HepG2 (cell line): ENCODE measurements around the gene FRMD4A. TPM values are rescaled to one million over a fixed set of nuclear protein-coding genes. Genes with fewer than 3 reads are reported as not detected.

Experiments used
- ADNP ChIP-seq: sonication (generic); formaldehyde crosslinking; IDR thresholded peaks from 2 replicates; pipeline ENCODE4 v1.4.0; 2020; ENCODE audit warnings: missing genetic modification reagents
- ATF7 ChIP-seq, 2 experiments: fragments of 450-650 bp in 1 of 2; sonication (generic) in 1 of 2; formaldehyde crosslinking in 1 of 2; IDR thresholded peaks; 2 replicates each; pipeline versions ENCODE4 v1.4.0 to v1.6.1; 2016 to 2020; ENCODE audit warnings: antibody characterized with exemption in 1 of 2, mild to moderate bottlenecking in 1 of 2, missing genetic modification reagents in 1 of 2
- CREB1 ChIP-seq, 2 experiments: fragments of 450-650 bp in 1 of 2; IDR thresholded peaks; 2 replicates each; pipeline ENCODE4 v1.6.1; 2016 to 2017; ENCODE audit warnings: control low read depth in 1 of 2, mild to moderate bottlenecking in 1 of 2, missing compliant biosample characterization in 1 of 2, missing genetic modification characterization in 1 of 2
- EEA1 ChIP-seq: sonication (generic); formaldehyde crosslinking; IDR thresholded peaks from 2 replicates; pipeline ENCODE4 v1.5.1; 2020; ENCODE audit warnings: mild to moderate bottlenecking, missing genetic modification reagents, borderline replicate concordance
- KDM3A ChIP-seq: IDR thresholded peaks from 2 replicates; pipeline ENCODE4 v1.6.1; 2018; ENCODE audit warnings: low read depth, missing compliant biosample characterization
- NCOR1 ChIP-seq: fragments of 200-600 bp; sonication (generic); IDR thresholded peaks from 2 replicates; pipeline ENCODE4 v1.7.0; 2017; ENCODE audit warnings: antibody characterized with exemption, low read length, borderline replicate concordance
- PHB2 ChIP-seq: fragments of 450-650 bp; IDR thresholded peaks from 2 replicates; pipeline ENCODE4 v1.6.1; 2018; ENCODE audit not compliant: partially characterized antibody
- SIN3A ChIP-seq: IDR thresholded peaks from 2 replicates; pipeline ENCODE4 v1.6.1; 2011; ENCODE audit warnings: low read depth, mild to moderate bottlenecking, control low read depth, low read length, borderline replicate concordance
- SMYD3 ChIP-seq: sonication (generic); formaldehyde crosslinking; IDR thresholded peaks from 2 replicates; pipeline ENCODE4 v1.8.1; 2023; ENCODE audit warnings: mild to moderate bottlenecking, missing genetic modification reagents
- TMF1 ChIP-seq: sonication (generic); formaldehyde crosslinking; IDR thresholded peaks from 2 replicates; pipeline ENCODE4 v1.8.1; 2022; ENCODE audit warnings: low read depth, missing genetic modification reagents
- XBP1 ChIP-seq: sonication (generic); formaldehyde crosslinking; IDR thresholded peaks from 2 replicates; pipeline ENCODE4 v1.5.0; 2020; ENCODE audit warnings: missing genetic modification reagents
- ZNF512 ChIP-seq: sonication (generic); formaldehyde crosslinking; IDR thresholded peaks from 2 replicates; pipeline ENCODE4 v1.4.0; 2020; ENCODE audit warnings: mild to moderate bottlenecking, missing genetic modification reagents
- ZNF7 ChIP-seq: IDR thresholded peaks from 2 replicates; pipeline ENCODE4 v1.6.1; 2016; ENCODE audit warnings: missing biosample characterization, missing genetic modification reagents
- polyA plus RNA-seq, 8 experiments: library from polyadenylated mRNA; depleted of rRNA in 3 of 8; stranded (reverse) in 7 of 8; unstranded in 1 of 8; fragments of >200 nt; fragmentation: Illumina TruSeq in 4 of 8; extraction: Trizol in 4 of 8; gene quantifications; 2 replicates each; pipeline versions ENCODE4 v1.2.1 to v1.2.3, GENCODE V29; 2011 to 2016; ENCODE audit warnings: low read depth in 4 of 8, missing spikeins in 1 of 8, mixed read lengths in 1 of 8; ENCODE audit not compliant: insufficient read depth in 1 of 8
- total RNA-seq, 5 experiments: library from RNA; depleted of rRNA; stranded (reverse); fragments of >200 nt; fragmentation: Illumina TruSeq; extraction: Trizol; gene quantifications; 2 replicates each; pipeline ENCODE4 v1.2.3, GENCODE V29; 2016; ENCODE audit warnings: low read depth in 1 of 5
- TF ChIP-seq, protein P1 (sequence below): sonication (generic); formaldehyde crosslinking; IDR thresholded peaks from 2 replicates; pipeline ENCODE4 v1.8.0; 2022; ENCODE audit warnings: mild to moderate bottlenecking, missing genetic modification reagents
- TF ChIP-seq, protein P2 (sequence below): sonication (generic); formaldehyde crosslinking; IDR thresholded peaks from 2 replicates; pipeline ENCODE4 v1.4.0; 2020; ENCODE audit warnings: missing genetic modification reagents

FRMD4A gene
- total and polyA plus RNA-seq, 2 of the 13 experiments (the other 11 are each of a cell fraction or from before 2014, with no cell fraction given) = 0.09 to 0.26 TPM

GRCh38 chr10:13770760-13771493 is 559.8 kb downstream of the FRMD4A start (continued):
- no peak for TF ChIP-seq TMF1 (CRISPR knock-in tag)
- peak; percentile 47; the same call in 1 of the 2 replicates for TF ChIP-seq CREB1 (IDR thresholded peaks at IDR 0.05)
- TF ChIP-seq CREB1 (CRISPR knock-in tag; IDR thresholded peaks at IDR 0.05) = no peak
- TF ChIP-seq EEA1 (CRISPR knock-in tag) = no peak
- TF ChIP-seq SMYD3 (CRISPR knock-in tag) = no peak
- peak; percentile 88 for TF ChIP-seq ATF7 (IDR thresholded peaks at IDR 0.05)
- TF ChIP-seq ATF7 (CRISPR knock-in tag; IDR thresholded peaks at IDR 0.05) = no peak
- TF ChIP-seq PHB2 = no peak
- TF ChIP-seq NCOR1 = no peak
- TF ChIP-seq ZNF7 = no peak
- no peak for TF ChIP-seq KDM3A (CRISPR knock-in tag)
- TF ChIP-seq, protein P1, sequence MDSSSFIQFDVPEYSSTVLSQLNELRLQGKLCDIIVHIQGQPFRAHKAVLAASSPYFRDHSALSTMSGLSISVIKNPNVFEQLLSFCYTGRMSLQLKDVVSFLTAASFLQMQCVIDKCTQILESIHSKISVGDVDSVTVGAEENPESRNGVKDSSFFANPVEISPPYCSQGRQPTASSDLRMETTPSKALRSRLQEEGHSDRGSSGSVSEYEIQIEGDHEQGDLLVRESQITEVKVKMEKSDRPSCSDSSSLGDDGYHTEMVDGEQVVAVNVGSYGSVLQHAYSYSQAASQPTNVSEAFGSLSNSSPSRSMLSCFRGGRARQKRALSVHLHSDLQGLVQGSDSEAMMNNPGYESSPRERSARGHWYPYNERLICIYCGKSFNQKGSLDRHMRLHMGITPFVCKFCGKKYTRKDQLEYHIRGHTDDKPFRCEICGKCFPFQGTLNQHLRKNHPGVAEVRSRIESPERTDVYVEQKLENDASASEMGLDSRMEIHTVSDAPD (CRISPR knock-in tag) = no peak
- TF ChIP-seq XBP1 (CRISPR knock-in tag) = no peak
- no peak for TF ChIP-seq SIN3A
- no peak for TF ChIP-seq ZNF512 (CRISPR knock-in tag)
- TF ChIP-seq ADNP (CRISPR knock-in tag) = no peak
- TF ChIP-seq, protein P2, sequence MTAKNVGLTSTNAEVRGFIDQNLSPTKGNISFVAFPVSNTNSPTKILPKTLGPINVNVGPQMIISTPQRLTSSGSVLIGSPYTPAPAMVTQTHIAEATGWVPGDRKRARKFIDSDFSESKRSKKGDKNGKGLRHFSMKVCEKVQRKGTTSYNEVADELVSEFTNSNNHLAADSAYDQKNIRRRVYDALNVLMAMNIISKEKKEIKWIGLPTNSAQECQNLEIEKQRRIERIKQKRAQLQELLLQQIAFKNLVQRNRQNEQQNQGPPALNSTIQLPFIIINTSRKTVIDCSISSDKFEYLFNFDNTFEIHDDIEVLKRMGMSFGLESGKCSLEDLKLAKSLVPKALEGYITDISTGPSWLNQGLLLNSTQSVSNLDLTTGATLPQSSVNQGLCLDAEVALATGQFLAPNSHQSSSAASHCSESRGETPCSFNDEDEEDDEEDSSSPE (CRISPR knock-in tag) = no peak
